Measurements from ENCODE around the gene ZNF827. TPM values are rescaled to one million over a fixed set of nuclear protein-coding genes. Genes with fewer than 3 reads are reported as not detected.

The ZNF827 gene
- total and polyA plus RNA-seq, 9 of the 15 experiments (the other 6 are each of a cell fraction or from before 2014, with no cell fraction given): 0.07 to 0.40 TPM; not detected in 7

DNA sequence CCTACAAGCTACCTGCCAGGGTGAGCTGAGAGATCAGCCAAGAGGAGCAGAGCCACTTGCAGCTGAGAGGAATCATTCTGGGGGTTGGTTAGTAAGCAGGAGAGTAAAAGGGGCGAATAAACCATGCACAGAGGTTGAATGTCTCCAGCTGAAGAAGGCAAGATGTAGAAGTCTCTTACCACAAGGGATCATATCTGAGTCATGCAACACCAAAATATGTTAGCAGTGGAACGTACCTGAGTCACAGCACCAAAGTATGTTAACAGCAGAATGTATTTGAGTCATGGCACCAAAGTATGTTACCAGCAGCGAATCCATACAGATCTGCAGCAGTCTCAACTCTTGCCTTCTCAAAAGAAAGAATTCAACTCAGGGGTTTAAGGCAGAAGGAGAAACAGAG is 228.8 kb downstream of the ZNF827 start:
- CTCF ChIA-PET (ENCODE audit: low intra/inter-chr PET ratio): no interaction called here
- H3K36me3 ChIP-seq (ENCODE audit: control insufficient read depth, insufficient read depth, low read length): no peaks in the 10 kb centered on the region
- no peaks in the 10 kb centered on the region for H3K4me1 ChIP-seq (replicated peaks in 1 of 2; ENCODE audit: control insufficient read depth in 2 of 2, insufficient read depth in 2 of 2, low read length in 2 of 2)
- no peak for FAIRE-seq
- no peak overlapping the region for H3K9ac ChIP-seq (ENCODE audit: insufficient read depth in 1 of 2, low read depth in 2 of 2, low read length in 2 of 2)
- H3K4me2 ChIP-seq (ENCODE audit: insufficient read depth, low read length): no peak overlapping the region
- TF ChIP-seq ZNF140 (CRISPR knock-in tag; IDR thresholded peaks at IDR 0.05) (no peak), ZNF134 (CRISPR knock-in tag; conservative IDR thresholded peaks at IDR 0.05) (no peak)
- no peaks in the 10 kb centered on the region for H4K20me1 ChIP-seq (replicated peaks; ENCODE audit: control insufficient read depth, insufficient read depth, low read length)
- no peak overlapping the region for H3K4me3 ChIP-seq
- H3K9me1 ChIP-seq (ENCODE audit: control insufficient read depth, insufficient read depth, low read length): no peaks in the 10 kb centered on the region
- no peak overlapping the region for H2AFZ ChIP-seq (ENCODE audit: low read depth, low read length)
- H3K27me3 ChIP-seq (ENCODE audit: control insufficient read depth in 2 of 2, insufficient read depth in 2 of 2, low read length in 2 of 2): no peaks in the 10 kb centered on the region
- 0% methylated on average over 3 of the region's 3 CpGs for WGBS (ENCODE audit: insufficient coverage, low coverage, missing lambda C conversion rate)
- BruUV-seq (replicated peaks): no TSS peak
- intact Hi-C loops (cut with micrococcal nuclease): no loop called here
- no peak for DNase-seq (ENCODE audit: extremely low read depth in 1 of 4, low spot score in 3 of 4)
- POLR2A ChIA-PET: no interaction called here
- in situ Hi-C loops (cut with MboI): no loop called here
- no peaks in the 10 kb centered on the region for H3K79me2 ChIP-seq (ENCODE audit: control insufficient read depth, insufficient read depth, low read length)
- no peak overlapping the region for H3K27ac ChIP-seq (ENCODE audit: extremely low read depth, low read depth, low read length)
- ATAC-seq: no peak
- H3K9me3 ChIP-seq (replicated peaks; ENCODE audit: control insufficient read depth, insufficient read depth, low read depth, low read length): no peaks in the 10 kb centered on the region

DNA sequence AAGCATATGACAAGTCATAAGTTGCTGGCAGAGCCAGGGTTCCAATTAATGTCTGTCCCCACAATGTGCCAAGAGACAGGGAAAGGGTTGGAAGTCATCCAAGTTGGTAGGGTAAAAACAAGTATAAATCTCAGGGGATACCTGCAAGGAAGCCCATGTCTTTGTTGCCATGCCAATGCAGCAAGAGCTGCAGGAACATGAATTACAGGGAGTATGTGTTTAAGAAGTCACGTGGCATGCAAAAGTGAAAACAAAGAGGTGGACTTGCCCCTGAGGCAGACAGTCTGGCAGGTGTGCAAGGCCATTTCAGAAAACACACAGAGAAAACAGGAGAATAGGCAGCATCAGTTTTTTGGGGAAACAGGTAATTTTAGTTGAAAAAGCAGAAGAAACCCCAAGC is 229.3 kb downstream of the ZNF827 start:
- WGBS (ENCODE audit: insufficient coverage, low coverage, missing lambda C conversion rate): 0% methylated on average over 1 of the region's 1 CpG
- FAIRE-seq: no peak
- no peak for ATAC-seq
- no peak overlapping the region for H3K9ac ChIP-seq (ENCODE audit: insufficient read depth in 1 of 2, low read depth in 2 of 2, low read length in 2 of 2)
- no peaks in the 10 kb centered on the region for H3K36me3 ChIP-seq (ENCODE audit: control insufficient read depth, insufficient read depth, low read length)
- H4K20me1 ChIP-seq (replicated peaks; ENCODE audit: control insufficient read depth, insufficient read depth, low read length): no peaks in the 10 kb centered on the region
- no peak for DNase-seq (ENCODE audit: extremely low read depth in 1 of 4, low spot score in 3 of 4)
- ChIA-PET POLR2A (no interaction called here), CTCF (ENCODE audit: low intra/inter-chr PET ratio) (no interaction called here)
- H3K4me2 ChIP-seq (ENCODE audit: insufficient read depth, low read length): no peak overlapping the region
- intact Hi-C loops (cut with micrococcal nuclease): no loop called here
- in situ Hi-C loops (cut with MboI): no loop called here
- no peaks in the 10 kb centered on the region for H3K9me1 ChIP-seq (ENCODE audit: control insufficient read depth, insufficient read depth, low read length)
- H3K4me1 ChIP-seq (replicated peaks in 1 of 2; ENCODE audit: control insufficient read depth in 2 of 2, insufficient read depth in 2 of 2, low read length in 2 of 2): no peaks in the 10 kb centered on the region
- no peaks in the 10 kb centered on the region for H3K79me2 ChIP-seq (ENCODE audit: control insufficient read depth, insufficient read depth, low read length)
- no TSS peak for BruUV-seq (replicated peaks)
- H3K9me3 ChIP-seq (replicated peaks; ENCODE audit: control insufficient read depth, insufficient read depth, low read depth, low read length): no peaks in the 10 kb centered on the region
- H3K27ac ChIP-seq (ENCODE audit: extremely low read depth, low read depth, low read length): no peak overlapping the region
- H3K27me3 ChIP-seq (ENCODE audit: control insufficient read depth in 2 of 2, insufficient read depth in 2 of 2, low read length in 2 of 2): no peaks in the 10 kb centered on the region
- H3K4me3 ChIP-seq: no peak overlapping the region
- H2AFZ ChIP-seq (ENCODE audit: low read depth, low read length): no peak overlapping the region
- TF ChIP-seq SMARCE1 (IDR thresholded peaks at IDR 0.05) (no peak), TEAD4 (IDR thresholded peaks at IDR 0.05; ENCODE audit: low read length) (no peak), TEAD4 (CRISPR knock-in tag; IDR thresholded peaks at IDR 0.05; ENCODE audit: borderline replicate concordance) (no peak), CREB1 (IDR thresholded peaks at IDR 0.05) (no peak), CREB1 (CRISPR knock-in tag; IDR thresholded peaks at IDR 0.05) (no peak), ZKSCAN1 (IDR thresholded peaks at IDR 0.05; ENCODE audit: low read depth, low read length) (no peak), FOXJ3 (CRISPR knock-in tag; IDR thresholded peaks at IDR 0.05) (no peak), PHB (CRISPR knock-in tag; IDR thresholded peaks at IDR 0.05) (no peak), CBX2 (IDR thresholded peaks at IDR 0.05; ENCODE audit: insufficient read depth, low read length, poor library complexity, severe bottlenecking) (no peak), ERF (CRISPR knock-in tag; IDR thresholded peaks at IDR 0.05) (no peak), PHF20 (IDR thresholded peaks at IDR 0.05; ENCODE audit: partially characterized antibody) (no peak), POLR2AphosphoS5 (IDR thresholded peaks at IDR 0.05; ENCODE audit: control insufficient read depth, insufficient read depth, low read depth, low read length) (no peak), RBM22 (IDR thresholded peaks at IDR 0.05; ENCODE audit: low read depth, low read length, poor library complexity, severe bottlenecking) (no peak), ARHGAP35 (IDR thresholded peaks at IDR 0.05; ENCODE audit: partially characterized antibody) (no peak), DNMT1 (IDR thresholded peaks at IDR 0.05) (no peak), KAT8 (IDR thresholded peaks at IDR 0.05; ENCODE audit: low read depth) (no peak), ZNF282 (CRISPR knock-in tag; IDR thresholded peaks at IDR 0.05) (no peak), RAD51 (IDR thresholded peaks at IDR 0.05; ENCODE audit: borderline replicate concordance, low read depth) (no peak)
- TF ChIP-seq, protein P1, sequence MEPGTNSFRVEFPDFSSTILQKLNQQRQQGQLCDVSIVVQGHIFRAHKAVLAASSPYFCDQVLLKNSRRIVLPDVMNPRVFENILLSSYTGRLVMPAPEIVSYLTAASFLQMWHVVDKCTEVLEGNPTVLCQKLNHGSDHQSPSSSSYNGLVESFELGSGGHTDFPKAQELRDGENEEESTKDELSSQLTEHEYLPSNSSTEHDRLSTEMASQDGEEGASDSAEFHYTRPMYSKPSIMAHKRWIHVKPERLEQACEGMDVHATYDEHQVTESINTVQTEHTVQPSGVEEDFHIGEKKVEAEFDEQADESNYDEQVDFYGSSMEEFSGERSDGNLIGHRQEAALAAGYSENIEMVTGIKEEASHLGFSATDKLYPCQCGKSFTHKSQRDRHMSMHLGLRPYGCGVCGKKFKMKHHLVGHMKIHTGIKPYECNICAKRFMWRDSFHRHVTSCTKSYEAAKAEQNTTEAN (CRISPR knock-in tag; IDR thresholded peaks at IDR 0.05): no peak

All from K562 (cell line).